Measurements from ENCODE around the gene TMEM171. TPM values are rescaled to one million over a fixed set of nuclear protein-coding genes. Genes with fewer than 3 reads are reported as not detected.

Gene TMEM171
- total RNA-seq, 1 experiment from 2014 or later = 1.7 TPM

GRCh38 chr5:73132759-73133158, 12.4 kb downstream of the TMEM171 start:
- CTCF ChIA-PET = interaction anchor here (0.7 to 2.1 kb wide), 2 partner anchors 19 to 84 kb away, joined by 3 to 7 read pairs; no protein-coding TSS in a partner anchor
- Mint-ChIP-seq H3K27ac (no peak overlapping the region), H3K4me1 (peaks cover 38% of the 10 kb centered on the region), H3K36me3 (peaks cover 4% of the 10 kb centered on the region; the same call in 1 of the 2 replicates), H3K9me3 (peaks cover 4% of the 10 kb centered on the region; the same call in 1 of the 2 replicates), H3K27me3 (ENCODE audit: low read depth) (no peaks in the 10 kb centered on the region), H3K4me3 (no peak overlapping the region)
- TF ChIP-seq TP53 (CRISPR knock-in tag; IDR thresholded peaks at IDR 0.05) (no peak), ELF4 (CRISPR knock-in tag; IDR thresholded peaks at IDR 0.05; ENCODE audit: low read depth) (no peak), ATF1 (CRISPR knock-in tag; IDR thresholded peaks at IDR 0.05) (no peak), MXD4 (CRISPR knock-in tag; IDR thresholded peaks at IDR 0.05; ENCODE audit: borderline replicate concordance) (no peak), SOX15 (CRISPR knock-in tag; IDR thresholded peaks at IDR 0.05) (no peak), GABPB1 (CRISPR knock-in tag; IDR thresholded peaks at IDR 0.05) (no peak), ATF6 (CRISPR knock-in tag; IDR thresholded peaks at IDR 0.05) (no peak), AFF4 (CRISPR knock-in tag; IDR thresholded peaks at IDR 0.05; ENCODE audit: borderline replicate concordance) (no peak), E2F5 (CRISPR knock-in tag; IDR thresholded peaks at IDR 0.05) (no peak), ESRRA (CRISPR knock-in tag; IDR thresholded peaks at IDR 0.05; ENCODE audit: borderline replicate concordance) (no peak), USF1 (CRISPR knock-in tag; IDR thresholded peaks at IDR 0.05) (no peak), E2F4 (CRISPR knock-in tag; IDR thresholded peaks at IDR 0.05; ENCODE audit: borderline replicate concordance, low read depth) (no peak), NFYB (CRISPR knock-in tag; conservative IDR thresholded peaks at IDR 0.05; ENCODE audit: low read depth) (no peak), SP1 (CRISPR knock-in tag; conservative IDR thresholded peaks at IDR 0.05) (no peak), ZNF512 (CRISPR knock-in tag; IDR thresholded peaks at IDR 0.05; ENCODE audit: borderline replicate concordance) (no peak), ZNF425 (CRISPR knock-in tag; conservative IDR thresholded peaks at IDR 0.05) (no peak)
- DNase-seq (ENCODE audit: low spot score) (no peak), ATAC-seq (no peak)
- POLR2A ChIA-PET = no interaction called here

All from WTC11 (cell line).